HepG2 (cell line): ENCODE data around the gene ZNF780B. TPM values are rescaled to one million over a fixed set of nuclear protein-coding genes. Genes with fewer than 3 reads are reported as not detected.
A peak's percentile ranks its signal among the peaks of the same experiment; 100 is the strongest.

Experiments used
- ATAC-seq: fragments of 200-7000 bp; cut with Tn5 transposase; 3 replicates; pipeline ENCODE4 v1.9.1; 2020; ENCODE audit warnings: mild to moderate bottlenecking, moderate library complexity
- BruUV-seq: library from RNA; stranded (reverse); fragments of 400-500 nt; replicated peaks from 2 replicates; lab custom pipeline; 2021; lab: Mats Ljungman, UMichigan
- CTCF ChIA-PET: fragments of 300-600 bp; formaldehyde crosslinking; extraction: SDS; loops from one replicate; lab custom pipeline; 2021; ENCODE audit warnings: low total read pairs, inconsistent platforms, low intra/inter-chr PET ratio; lab: Yijun Ruan, JAX
- POLR2A ChIA-PET: fragments of 350-600 bp; sonication (Branson Sonifier 250); formaldehyde crosslinking; loops from one replicate; lab custom pipeline; 2020; ENCODE audit warnings: antibody characterized with exemption, inconsistent platforms; lab: Yijun Ruan, JAX
- DNase-seq: peaks from one replicate; pipeline ENCODE4 v3.0.0-alpha.2; 2015; ENCODE audit warnings: low spot score
- FAIRE-seq: peaks from 3 replicates; lab custom pipeline; 2011; peaks lifted over from hg19 to GRCh38; lab: Jason Lieb, UNC
- H2AFZ ChIP-seq: one replicate; pipeline ENCODE4 v1.6.1; 2011; ENCODE audit warnings: low read length, inconsistent platforms
- H3K27ac ChIP-seq: fragments of 300-600 bp; 3 replicates; pipeline ENCODE4 v1.8.0; 2011; ENCODE audit warnings: mixed run types, mild to moderate bottlenecking, mixed read lengths, low read length, inconsistent platforms; ENCODE audit not compliant: insufficient read depth; ENCODE audit errors: extremely low read length
- H3K27me3 ChIP-seq, 2 experiments: fragments of 200-600 bp in 1 of 2; 2 replicates in 1 of 2; 3 replicates in 1 of 2; pipeline versions ENCODE4 v1.6.0 to v1.8.0; 2011; ENCODE audit warnings: low read length in 2 of 2, mild to moderate bottlenecking in 2 of 2, moderate library complexity in 2 of 2, inconsistent platforms in 1 of 2; ENCODE audit not compliant: insufficient read depth in 2 of 2, control insufficient read depth in 1 of 2
- H3K36me3 ChIP-seq, 2 experiments: fragments of 200-600 bp in 1 of 2; replicated peaks in 1 of 2; 2 replicates in 1 of 2; 3 replicates in 1 of 2; pipeline versions ENCODE4 v1.5.1 to v1.8.0; 2011; ENCODE audit warnings: low read length in 2 of 2, inconsistent platforms in 1 of 2; ENCODE audit not compliant: insufficient read depth in 2 of 2, control insufficient read depth in 1 of 2
- H3K4me1 ChIP-seq: 2 replicates; pipeline ENCODE4 v1.5.1; 2012; ENCODE audit warnings: low read length, inconsistent platforms; ENCODE audit not compliant: insufficient read depth
- H3K4me2 ChIP-seq: 2 replicates; pipeline ENCODE4 v1.6.0; 2011; ENCODE audit warnings: low read depth, low read length, inconsistent platforms
- H3K4me3 ChIP-seq, 3 experiments: fragments of 200-600 bp in 1 of 3; sonication (generic), shearing (Covaris generic) in 1 of 3; replicated peaks in 1 of 3; 2 replicates each; pipeline ENCODE4 v1.5.1; 2011 to 2016; ENCODE audit warnings: low read length in 3 of 3, inconsistent platforms in 2 of 3, low read depth in 2 of 3, mild to moderate bottlenecking in 2 of 3, control low read depth in 1 of 3, mixed read lengths in 1 of 3; ENCODE audit not compliant: insufficient read depth in 1 of 3
- H3K79me2 ChIP-seq: one replicate; pipeline ENCODE4 v1.6.1; 2011; ENCODE audit warnings: low read length, inconsistent platforms; ENCODE audit not compliant: insufficient read depth
- H3K9ac ChIP-seq: 2 replicates; pipeline ENCODE4 v1.6.0; 2011; ENCODE audit warnings: mild to moderate bottlenecking, low read depth, low read length, inconsistent platforms; ENCODE audit not compliant: insufficient read depth
- H3K9me3 ChIP-seq: 2 replicates; pipeline ENCODE4 v1.5.1; 2012; ENCODE audit warnings: mild to moderate bottlenecking, low read length
- H4K20me1 ChIP-seq: 2 replicates; pipeline ENCODE4 v1.6.0; 2011; ENCODE audit warnings: inconsistent platforms, mild to moderate bottlenecking, low read length, moderate library complexity; ENCODE audit not compliant: insufficient read depth
- FOSL2 ChIP-seq: sonication (generic); formaldehyde crosslinking; IDR thresholded peaks from 2 replicates; pipeline ENCODE4 v1.4.0; 2020; ENCODE audit warnings: missing genetic modification reagents
- GFI1 ChIP-seq: sonication (generic); formaldehyde crosslinking; IDR thresholded peaks from 2 replicates; pipeline ENCODE4 v1.5.0; 2020; ENCODE audit warnings: missing genetic modification reagents, mild to moderate bottlenecking, borderline replicate concordance
- HDAC1 ChIP-seq: sonication (generic); formaldehyde crosslinking; IDR thresholded peaks from 2 replicates; pipeline ENCODE4 v1.5.1; 2020; ENCODE audit warnings: mild to moderate bottlenecking, missing genetic modification reagents
- HOXA3 ChIP-seq: sonication (generic); formaldehyde crosslinking; IDR thresholded peaks from 2 replicates; pipeline ENCODE4 v1.5.0; 2020; ENCODE audit warnings: missing genetic modification reagents
- HOXD1 ChIP-seq: sonication (generic); formaldehyde crosslinking; IDR thresholded peaks from 2 replicates; pipeline ENCODE4 v1.5.0; 2020; ENCODE audit warnings: missing genetic modification reagents
- IRF2 ChIP-seq: IDR thresholded peaks from 2 replicates; pipeline ENCODE4 v1.6.1; 2018; ENCODE audit warnings: missing genetic modification reagents, missing compliant biosample characterization
- JUN ChIP-seq: sonication (generic); formaldehyde crosslinking; IDR thresholded peaks from 2 replicates; pipeline ENCODE4 v1.4.0; 2020; ENCODE audit warnings: mild to moderate bottlenecking, missing genetic modification reagents
- MIER2 ChIP-seq: IDR thresholded peaks from 2 replicates; pipeline ENCODE4 v1.6.1; 2016; ENCODE audit warnings: missing biosample characterization, missing genetic modification reagents
- SIX1 ChIP-seq: sonication (generic); formaldehyde crosslinking; IDR thresholded peaks from 2 replicates; pipeline ENCODE4 v1.4.0; 2020; ENCODE audit warnings: missing genetic modification reagents, borderline replicate concordance
- TEF ChIP-seq: sonication (generic); formaldehyde crosslinking; IDR thresholded peaks from 2 replicates; pipeline ENCODE4 v1.5.0; 2020; ENCODE audit warnings: missing genetic modification reagents
- TERF1 ChIP-seq: sonication (generic); formaldehyde crosslinking; IDR thresholded peaks from 2 replicates; pipeline ENCODE4 v1.8.0; 2022; ENCODE audit warnings: mild to moderate bottlenecking, missing genetic modification reagents, moderate library complexity
- TGIF2 ChIP-seq: IDR thresholded peaks from 2 replicates; pipeline ENCODE4 v1.6.1; 2016; ENCODE audit warnings: control low read depth, missing compliant biosample characterization
- THAP11 ChIP-seq: IDR thresholded peaks from 2 replicates; pipeline ENCODE4 v1.6.1; 2016; ENCODE audit warnings: missing biosample characterization, missing genetic modification reagents
- TRIM24 ChIP-seq: sonication (generic); formaldehyde crosslinking; IDR thresholded peaks from 2 replicates; pipeline ENCODE4 v1.8.0; 2022; ENCODE audit warnings: mild to moderate bottlenecking, missing genetic modification reagents
- YEATS4 ChIP-seq: sonication (generic); formaldehyde crosslinking; IDR thresholded peaks from 2 replicates; pipeline ENCODE4 v1.4.0; 2020; ENCODE audit warnings: missing genetic modification reagents, borderline replicate concordance
- ZNF205 ChIP-seq: IDR thresholded peaks from 2 replicates; pipeline ENCODE4 v1.6.1; 2018; ENCODE audit warnings: missing biosample characterization, missing genetic modification reagents
- ZNF281 ChIP-seq: sonication (generic); formaldehyde crosslinking; IDR thresholded peaks from 2 replicates; pipeline ENCODE4 v1.4.0; 2020; ENCODE audit warnings: missing genetic modification reagents, borderline replicate concordance
- ZNF350 ChIP-seq: sonication (generic); formaldehyde crosslinking; IDR thresholded peaks from 2 replicates; pipeline ENCODE4 v1.4.0; 2020; ENCODE audit warnings: mild to moderate bottlenecking, low read depth, missing genetic modification reagents, borderline replicate concordance
- ZNF788 ChIP-seq: sonication (generic); formaldehyde crosslinking; IDR thresholded peaks from 2 replicates; pipeline ENCODE4 v1.5.0; 2020; ENCODE audit warnings: mild to moderate bottlenecking, missing genetic modification reagents, borderline replicate concordance
- ZSCAN29 ChIP-seq: sonication (generic); formaldehyde crosslinking; conservative IDR thresholded peaks from 2 replicates; pipeline ENCODE4 v1.4.0; 2020; ENCODE audit warnings: mild to moderate bottlenecking, missing genetic modification reagents
- WGBS: methylation state at CpG from one replicate; pipeline ENCODE4 v1.1.6; 2017; ENCODE audit warnings: low lambda C conversion rate; 5-methylcytosine and 5-hydroxymethylcytosine counted together
- in situ Hi-C: cut with HindIII; loops from 2 replicates; pipeline ENCODE4 v1.10.0; 2017; ENCODE audit warnings: low pct_unique_long_range_greater_than_20kb; ENCODE audit not compliant: extremely low pct_ligation_motif_present
- intact Hi-C: fragments of 100-400 bp; cut with micrococcal nuclease; formaldehyde crosslinking; loops from one replicate; pipeline ENCODE4 v1.10.0; 2022; ENCODE audit not compliant: unreplicated experiment
- polyA plus RNA-seq, 8 experiments: library from polyadenylated mRNA; depleted of rRNA in 3 of 8; stranded (reverse) in 7 of 8; unstranded in 1 of 8; fragments of >200 nt; fragmentation: Illumina TruSeq in 4 of 8; extraction: Trizol in 4 of 8; gene quantifications; 2 replicates each; pipeline versions ENCODE4 v1.2.1 to v1.2.3, GENCODE V29; 2011 to 2016; ENCODE audit warnings: low read depth in 4 of 8, missing spikeins in 1 of 8, mixed read lengths in 1 of 8; ENCODE audit not compliant: insufficient read depth in 1 of 8
- total RNA-seq, 5 experiments: library from RNA; depleted of rRNA; stranded (reverse); fragments of >200 nt; fragmentation: Illumina TruSeq; extraction: Trizol; gene quantifications; 2 replicates each; pipeline ENCODE4 v1.2.3, GENCODE V29; 2016; ENCODE audit warnings: low read depth in 1 of 5
- TF ChIP-seq, protein P1 (sequence below): sonication (generic); formaldehyde crosslinking; IDR thresholded peaks from 2 replicates; pipeline ENCODE4 v1.8.1; 2023; ENCODE audit warnings: mild to moderate bottlenecking, moderate library complexity, missing genetic modification reagents

Gene ZNF780B
- total and polyA plus RNA-seq, 2 of the 13 experiments (the other 11 are each of a cell fraction or from before 2014, with no cell fraction given) = 6.6 to 21.9 TPM

- CTCF ChIA-PET = no interaction called here
- TF ChIP-seq ZNF281 (CRISPR knock-in tag) = peak; percentile 96
- TF ChIP-seq GFI1 (CRISPR knock-in tag) = 0 out of 2 replicates have a peak, but pooled peaks have one; percentile 50
- peak; percentile 52 for TF ChIP-seq FOSL2
- TF ChIP-seq THAP11 (CRISPR knock-in tag) = peak; percentile 75
- no peak for TF ChIP-seq TRIM24 (CRISPR knock-in tag)
- TF ChIP-seq YEATS4 (CRISPR knock-in tag) = 0 out of 2 replicates have a peak, but pooled peaks have one; percentile 32
- TF ChIP-seq HOXD1 (CRISPR knock-in tag) = no peak
- TF ChIP-seq TEF (CRISPR knock-in tag) = no peak
- peak; percentile 50; the same call in 1 of the 2 replicates for TF ChIP-seq ZNF788 (CRISPR knock-in tag)
- no peak for TF ChIP-seq ZNF205 (CRISPR knock-in tag)
- no peak for TF ChIP-seq TGIF2
- peak; percentile 64 for TF ChIP-seq ZNF350 (CRISPR knock-in tag)
- no peak for TF ChIP-seq JUN
- no peak for TF ChIP-seq TERF1 (CRISPR knock-in tag)
- TF ChIP-seq IRF2 (CRISPR knock-in tag) = 0 out of 2 replicates have a peak, but pooled peaks have one; percentile 12
- TF ChIP-seq HOXA3 (CRISPR knock-in tag) = peak; percentile 52; the same call in 1 of the 2 replicates
- no peak for TF ChIP-seq ZSCAN29 (CRISPR knock-in tag)
- peak; percentile 73; the same call in 1 of the 2 replicates for TF ChIP-seq MIER2 (CRISPR knock-in tag)
- TF ChIP-seq HDAC1 = peak; percentile 53; the same call in 1 of the 2 replicates
- TF ChIP-seq, protein P1, sequence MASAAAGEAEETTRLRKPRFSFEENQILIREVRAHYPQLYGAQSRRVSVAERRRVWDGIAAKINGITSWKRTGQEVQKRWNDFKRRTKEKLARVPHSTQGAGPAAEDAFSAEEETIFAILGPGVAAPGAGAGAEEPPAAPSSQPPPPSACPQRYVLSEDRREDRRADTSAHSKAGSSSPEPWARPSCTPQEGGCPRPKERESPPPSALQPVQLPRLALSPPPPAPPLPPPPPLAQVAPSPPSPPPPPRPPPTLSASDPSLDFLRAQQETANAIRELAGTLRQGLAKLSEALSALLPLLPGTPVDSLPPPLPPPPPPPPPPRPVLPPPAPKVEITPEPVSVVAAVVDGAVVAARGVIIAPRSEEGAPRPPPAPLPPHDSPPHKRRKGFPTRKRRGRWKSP = no peak
- TF ChIP-seq SIX1 (CRISPR knock-in tag) = no peak
These were observed 28.9 kb upstream of the ZNF780B start for GRCh38 chr19:40084948-40085347.

More at GRCh38 chr19:40084948-40085347, 28.9 kb upstream of the ZNF780B start:
- WGBS = 47% methylated on average over 4 of the region's 4 CpGs
- Histone ChIP-seq H3K4me2 (peak overlapping the region; percentile 31), H3K9ac (no peak overlapping the region), H3K27me3 (no peaks in the 10 kb centered on the region), H3K36me3 (peaks cover 4 to 21% of the 10 kb centered on the region in 2 experiments), H3K4me3 (no peak overlapping the region), H3K4me1 (peaks cover 45% of the 10 kb centered on the region), H4K20me1 (no peaks in the 10 kb centered on the region; the same call in 1 of the 2 replicates), H2AFZ (no peak overlapping the region), H3K27ac (peak overlapping the region; percentile 26), H3K79me2 (peaks cover 47% of the 10 kb centered on the region), H3K9me3 (no peaks in the 10 kb centered on the region)
- intact Hi-C loops = no loop called here
- in situ Hi-C loops = no loop called here
- ATAC-seq (peak; percentile 91), FAIRE-seq (peak; percentile 86), DNase-seq (peak; percentile 90)
- POLR2A ChIA-PET = interaction anchor here (1.2 to 1.4 kb wide), 3 partner anchors 19 to 341 kb away, joined by 3 to 5 read pairs (median 4); partner anchors contain the start of genes SERTAD1 and ZNF780B
- BruUV-seq = no TSS peak
